Limb (tissue), 2 donors: Measurements from ENCODE around the gene KCNK2.

ENCODE experiments used
- DNase-seq, 2 donors: peaks; one replicate each; pipeline ENCODE4 v3.0.0-alpha.2; 2016; ENCODE audit errors: extremely low spot score in 2 of 2

The KCNK2 gene

GRCh38 chr1:215082532-215083382 is at the start of gene KCNK2:
KCNK2 (plus strand) TSS chr1:215082737; CDS start chr1:215083386, 649 bp downstream.
- DNase-seq, result peak; percentile 24 to 78

- no peak for DNase-seq
Measured at GRCh38 chr1:215032911-215033526, 49.5 kb upstream of the KCNK2 start.

- DNase-seq, result no peak
Measured at GRCh38 chr1:215040190-215040589, 42.3 kb upstream of the KCNK2 start.

GRCh38 chr1:215043401-215043800 is 39.1 kb upstream of the KCNK2 start:
- no peak for DNase-seq

- DNase-seq, result no peak
Measured at GRCh38 chr1:215044151-215044550, 38.4 kb upstream of the KCNK2 start.

GRCh38 chr1:215045698-215046308 is 36.7 kb upstream of the KCNK2 start:
- peak in 1 of 2 donors; percentile 15 for DNase-seq

GRCh38 chr1:215052256-215053015 is 30.1 kb upstream of the KCNK2 start:
- no peak for DNase-seq

- DNase-seq, result no peak
Measured at GRCh38 chr1:215054266-215054665, 28.3 kb upstream of the KCNK2 start.

GRCh38 chr1:215055281-215055935 is 27.1 kb upstream of the KCNK2 start:
- no peak for DNase-seq

- no peak for DNase-seq
Measured at GRCh38 chr1:215056584-215056983, 26.0 kb upstream of the KCNK2 start.

- no peak for DNase-seq
Measured at GRCh38 chr1:215059947-215060346, 22.6 kb upstream of the KCNK2 start.

- DNase-seq, result no peak
Measured at GRCh38 chr1:215064327-215064726, 18.2 kb upstream of the KCNK2 start.

- DNase-seq, result no peak
Measured at GRCh38 chr1:215071078-215071477, 11.5 kb upstream of the KCNK2 start.

- no peak for DNase-seq
Measured at GRCh38 chr1:215076322-215076721, 6.2 kb upstream of the KCNK2 start.

- DNase-seq, result no peak
Measured at GRCh38 chr1:215079456-215079855, 3.1 kb upstream of the KCNK2 start.

- DNase-seq, result peak in 1 of 2 donors; percentile 47
Measured at GRCh38 chr1:215081661-215082531, 641 bp upstream of the KCNK2 start.

GRCh38 chr1:215083383-215083961 is 935 bp downstream of the KCNK2 start:
- DNase-seq, result peak in 1 of 2 donors; percentile 56

- DNase-seq, result no peak
Measured at GRCh38 chr1:215084621-215085020, 2.1 kb downstream of the KCNK2 start.

GRCh38 chr1:215087603-215088002 is 5.1 kb downstream of the KCNK2 start:
- DNase-seq, result no peak

- DNase-seq, result no peak
Measured at GRCh38 chr1:215094381-215094780, 11.8 kb downstream of the KCNK2 start.
